Measurements from ENCODE around the gene SLC16A3. TPM values are rescaled to one million over a fixed set of nuclear protein-coding genes. Genes with fewer than 3 reads are reported as not detected.

The SLC16A3 gene
- total and polyA plus RNA-seq, 2 experiments from 2014 or later = 3.5 to 10.6 TPM

DNA sequence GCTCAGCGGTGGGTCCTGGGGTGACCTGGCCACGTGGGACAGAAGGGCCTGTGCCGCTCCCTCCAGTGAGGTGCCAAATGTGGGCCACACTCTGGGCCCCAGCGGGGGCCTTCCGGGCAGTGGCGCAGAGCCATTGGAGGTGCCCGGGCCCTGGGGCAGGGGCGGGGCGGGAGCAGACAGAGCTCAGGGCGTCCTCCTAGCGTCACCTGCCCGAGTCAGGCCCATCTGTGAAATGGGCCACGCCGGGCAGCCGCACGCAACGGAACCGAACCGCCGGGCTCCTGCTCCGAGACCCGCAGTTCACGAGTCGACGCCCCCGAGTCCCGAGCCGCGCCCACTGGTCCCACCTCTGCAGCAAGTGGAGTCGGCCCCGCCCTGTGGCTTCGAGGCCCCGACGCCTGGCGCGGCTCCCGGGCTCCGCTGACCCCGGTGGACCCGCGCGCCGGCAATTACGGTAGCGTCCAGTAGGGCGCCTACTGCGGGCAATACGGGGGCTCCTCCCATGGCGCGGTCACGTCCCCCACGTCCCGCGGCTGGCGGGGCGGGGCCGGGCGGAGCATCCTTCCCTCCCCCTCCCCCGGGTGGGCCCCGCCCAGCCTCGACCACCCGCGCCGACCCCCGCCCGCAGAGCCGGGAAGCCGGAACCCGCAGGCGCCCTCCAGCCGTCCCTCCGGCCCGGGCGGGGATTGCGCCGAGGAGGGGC, 1.9 kb downstream of the SLC16A3 start:
- H3K36me3 ChIP-seq (ENCODE audit: insufficient read depth) = no peaks in the 10 kb centered on the region
- no peak overlapping the region for H3K27ac ChIP-seq (ENCODE audit: low read depth)
- H3K4me1 ChIP-seq (ENCODE audit: insufficient read depth) = no peaks in the 10 kb centered on the region
- no peaks in the 10 kb centered on the region for H3K79me2 ChIP-seq (replicated peaks; ENCODE audit: insufficient read depth)
- H3K27ac Mint-ChIP-seq = no peak overlapping the region
- peak overlapping the region; percentile 95 for H2AFZ ChIP-seq
- no peaks in the 10 kb centered on the region for H3F3A ChIP-seq (replicated peaks; ENCODE audit: low read depth)
- H3K27me3 ChIP-seq (ENCODE audit: insufficient read depth) = peaks cover 51% of the 10 kb centered on the region
- H3K27me3 Mint-ChIP-seq (ENCODE audit: insufficient read depth, low read depth, poor library complexity) = peaks cover 38% of the 10 kb centered on the region
- H3K4me2 ChIP-seq = peak overlapping the region; percentile 90
- H3K36me3 Mint-ChIP-seq (ENCODE audit: low read depth) = no peaks in the 10 kb centered on the region
- DNase-seq (ENCODE audit: low spot score) (peak; percentile 85), ATAC-seq (peak; percentile 48)
- no peak overlapping the region for H3K4me3 Mint-ChIP-seq
- TF ChIP-seq POLR2AphosphoS5 (IDR thresholded peaks at IDR 0.05; ENCODE audit: low read depth) (peak; percentile 14; the same call in 1 of the 2 replicates), CREB1 (CRISPR knock-in tag; IDR thresholded peaks at IDR 0.05; ENCODE audit: low read depth) (0 out of 2 replicates have a peak, but pooled peaks have one; percentile 38)
- TF ChIP-seq, protein P1, sequence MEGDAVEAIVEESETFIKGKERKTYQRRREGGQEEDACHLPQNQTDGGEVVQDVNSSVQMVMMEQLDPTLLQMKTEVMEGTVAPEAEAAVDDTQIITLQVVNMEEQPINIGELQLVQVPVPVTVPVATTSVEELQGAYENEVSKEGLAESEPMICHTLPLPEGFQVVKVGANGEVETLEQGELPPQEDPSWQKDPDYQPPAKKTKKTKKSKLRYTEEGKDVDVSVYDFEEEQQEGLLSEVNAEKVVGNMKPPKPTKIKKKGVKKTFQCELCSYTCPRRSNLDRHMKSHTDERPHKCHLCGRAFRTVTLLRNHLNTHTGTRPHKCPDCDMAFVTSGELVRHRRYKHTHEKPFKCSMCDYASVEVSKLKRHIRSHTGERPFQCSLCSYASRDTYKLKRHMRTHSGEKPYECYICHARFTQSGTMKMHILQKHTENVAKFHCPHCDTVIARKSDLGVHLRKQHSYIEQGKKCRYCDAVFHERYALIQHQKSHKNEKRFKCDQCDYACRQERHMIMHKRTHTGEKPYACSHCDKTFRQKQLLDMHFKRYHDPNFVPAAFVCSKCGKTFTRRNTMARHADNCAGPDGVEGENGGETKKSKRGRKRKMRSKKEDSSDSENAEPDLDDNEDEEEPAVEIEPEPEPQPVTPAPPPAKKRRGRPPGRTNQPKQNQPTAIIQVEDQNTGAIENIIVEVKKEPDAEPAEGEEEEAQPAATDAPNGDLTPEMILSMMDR (conservative IDR thresholded peaks at IDR 0.05; ENCODE audit: low read depth in 2 of 2) = 0 out of 4 replicates have a peak, but pooled peaks have one; percentile 12
- TF ChIP-seq, protein P2, sequence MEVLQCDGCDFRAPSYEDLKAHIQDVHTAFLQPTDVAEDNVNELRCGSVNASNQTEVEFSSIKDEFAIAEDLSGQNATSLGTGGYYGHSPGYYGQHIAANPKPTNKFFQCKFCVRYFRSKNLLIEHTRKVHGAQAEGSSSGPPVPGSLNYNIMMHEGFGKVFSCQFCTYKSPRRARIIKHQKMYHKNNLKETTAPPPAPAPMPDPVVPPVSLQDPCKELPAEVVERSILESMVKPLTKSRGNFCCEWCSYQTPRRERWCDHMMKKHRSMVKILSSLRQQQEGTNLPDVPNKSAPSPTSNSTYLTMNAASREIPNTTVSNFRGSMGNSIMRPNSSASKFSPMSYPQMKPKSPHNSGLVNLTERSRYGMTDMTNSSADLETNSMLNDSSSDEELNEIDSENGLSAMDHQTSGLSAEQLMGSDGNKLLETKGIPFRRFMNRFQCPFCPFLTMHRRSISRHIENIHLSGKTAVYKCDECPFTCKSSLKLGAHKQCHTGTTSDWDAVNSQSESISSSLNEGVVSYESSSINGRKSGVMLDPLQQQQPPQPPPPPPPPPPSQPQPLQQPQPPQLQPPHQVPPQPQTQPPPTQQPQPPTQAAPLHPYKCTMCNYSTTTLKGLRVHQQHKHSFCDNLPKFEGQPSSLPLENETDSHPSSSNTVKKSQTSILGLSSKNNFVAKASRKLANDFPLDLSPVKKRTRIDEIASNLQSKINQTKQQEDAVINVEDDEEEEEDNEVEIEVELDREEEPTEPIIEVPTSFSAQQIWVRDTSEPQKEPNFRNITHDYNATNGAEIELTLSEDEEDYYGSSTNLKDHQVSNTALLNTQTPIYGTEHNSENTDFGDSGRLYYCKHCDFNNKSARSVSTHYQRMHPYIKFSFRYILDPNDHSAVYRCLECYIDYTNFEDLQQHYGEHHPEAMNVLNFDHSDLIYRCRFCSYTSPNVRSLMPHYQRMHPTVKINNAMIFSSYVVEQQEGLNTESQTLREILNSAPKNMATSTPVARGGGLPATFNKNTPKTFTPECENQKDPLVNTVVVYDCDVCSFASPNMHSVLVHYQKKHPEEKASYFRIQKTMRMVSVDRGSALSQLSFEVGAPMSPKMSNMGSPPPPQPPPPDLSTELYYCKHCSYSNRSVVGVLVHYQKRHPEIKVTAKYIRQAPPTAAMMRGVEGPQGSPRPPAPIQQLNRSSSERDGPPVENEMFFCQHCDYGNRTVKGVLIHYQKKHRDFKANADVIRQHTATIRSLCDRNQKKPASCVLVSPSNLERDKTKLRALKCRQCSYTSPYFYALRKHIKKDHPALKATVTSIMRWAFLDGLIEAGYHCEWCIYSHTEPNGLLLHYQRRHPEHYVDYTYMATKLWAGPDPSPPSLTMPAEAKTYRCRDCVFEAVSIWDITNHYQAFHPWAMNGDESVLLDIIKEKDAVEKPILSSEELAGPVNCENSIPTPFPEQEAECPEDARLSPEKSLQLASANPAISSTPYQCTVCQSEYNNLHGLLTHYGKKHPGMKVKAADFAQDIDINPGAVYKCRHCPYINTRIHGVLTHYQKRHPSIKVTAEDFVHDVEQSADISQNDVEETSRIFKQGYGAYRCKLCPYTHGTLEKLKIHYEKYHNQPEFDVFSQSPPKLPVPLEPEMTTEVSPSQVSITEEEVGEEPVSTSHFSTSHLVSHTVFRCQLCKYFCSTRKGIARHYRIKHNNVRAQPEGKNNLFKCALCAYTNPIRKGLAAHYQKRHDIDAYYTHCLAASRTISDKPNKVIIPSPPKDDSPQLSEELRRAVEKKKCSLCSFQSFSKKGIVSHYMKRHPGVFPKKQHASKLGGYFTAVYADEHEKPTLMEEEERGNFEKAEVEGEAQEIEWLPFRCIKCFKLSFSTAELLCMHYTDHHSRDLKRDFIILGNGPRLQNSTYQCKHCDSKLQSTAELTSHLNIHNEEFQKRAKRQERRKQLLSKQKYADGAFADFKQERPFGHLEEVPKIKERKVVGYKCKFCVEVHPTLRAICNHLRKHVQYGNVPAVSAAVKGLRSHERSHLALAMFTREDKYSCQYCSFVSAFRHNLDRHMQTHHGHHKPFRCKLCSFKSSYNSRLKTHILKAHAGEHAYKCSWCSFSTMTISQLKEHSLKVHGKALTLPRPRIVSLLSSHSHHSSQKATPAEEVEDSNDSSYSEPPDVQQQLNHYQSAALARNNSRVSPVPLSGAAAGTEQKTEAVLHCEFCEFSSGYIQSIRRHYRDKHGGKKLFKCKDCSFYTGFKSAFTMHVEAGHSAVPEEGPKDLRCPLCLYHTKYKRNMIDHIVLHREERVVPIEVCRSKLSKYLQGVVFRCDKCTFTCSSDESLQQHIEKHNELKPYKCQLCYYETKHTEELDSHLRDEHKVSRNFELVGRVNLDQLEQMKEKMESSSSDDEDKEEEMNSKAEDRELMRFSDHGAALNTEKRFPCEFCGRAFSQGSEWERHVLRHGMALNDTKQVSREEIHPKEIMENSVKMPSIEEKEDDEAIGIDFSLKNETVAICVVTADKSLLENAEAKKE (CRISPR knock-in tag; IDR thresholded peaks at IDR 0.05) = no peak
- H3K4me1 Mint-ChIP-seq = no peaks in the 10 kb centered on the region
- no peaks in the 10 kb centered on the region; the same call in 1 of the 2 replicates for H4K20me1 ChIP-seq (replicated peaks; ENCODE audit: insufficient read depth)
- H3K9me3 Mint-ChIP-seq = no peaks in the 10 kb centered on the region
- peak overlapping the region; percentile 66 for H3K4me3 ChIP-seq
- no peaks in the 10 kb centered on the region for H3K9me2 ChIP-seq (ENCODE audit: insufficient read depth)

All from GM23338 (cell line).